GM21528 (cell line): ENCODE measurements around the gene CLDN6.
A peak's percentile ranks its signal among the peaks of the same experiment; 100 is the strongest.

Experiments
- ATAC-seq: cut with Tn5 transposase; IDR thresholded peaks from one replicate; pipeline ENCODE4 v1.9.1; 2021; ENCODE audit warnings: mild to moderate bottlenecking, moderate library complexity; ENCODE audit not compliant: unreplicated experiment, low FRiP score

Gene CLDN6

DNA sequence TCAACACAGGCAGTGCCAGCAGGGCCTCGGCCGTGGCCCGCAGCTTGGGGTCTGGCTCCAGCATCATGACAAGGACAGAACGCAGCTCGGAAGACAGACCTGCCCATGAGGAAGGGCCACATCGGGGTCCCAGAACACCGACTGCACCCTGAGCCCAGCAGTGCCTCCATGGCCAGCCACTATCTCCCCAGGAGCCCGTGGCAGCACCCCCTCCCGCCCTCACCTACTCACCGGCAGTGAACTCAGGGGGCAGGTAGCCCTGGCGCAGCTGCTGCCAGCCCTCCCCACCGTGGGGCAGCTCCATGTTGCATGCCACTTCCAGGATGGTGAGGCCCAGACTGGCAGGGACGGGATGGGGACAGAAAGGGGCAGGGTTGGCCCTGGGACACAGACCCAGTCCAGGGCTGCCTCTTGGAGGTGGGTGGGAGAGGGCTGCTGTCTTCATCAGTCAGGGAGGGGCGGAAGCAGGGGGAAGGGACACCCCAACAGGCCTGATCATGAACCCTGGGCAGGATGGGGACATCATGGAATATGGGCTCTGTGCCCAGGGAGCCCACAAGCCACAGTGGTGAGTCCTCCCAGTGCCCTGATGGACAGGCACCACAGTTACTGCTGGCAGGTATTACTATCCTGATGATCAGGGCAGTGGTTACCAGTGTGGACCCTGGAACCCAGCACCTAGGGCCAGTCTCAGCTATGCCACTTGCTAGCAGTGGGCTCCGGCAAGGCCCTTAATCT lies 43.5 kb downstream of the CLDN6 start:
- ATAC-seq: no peak

DNA sequence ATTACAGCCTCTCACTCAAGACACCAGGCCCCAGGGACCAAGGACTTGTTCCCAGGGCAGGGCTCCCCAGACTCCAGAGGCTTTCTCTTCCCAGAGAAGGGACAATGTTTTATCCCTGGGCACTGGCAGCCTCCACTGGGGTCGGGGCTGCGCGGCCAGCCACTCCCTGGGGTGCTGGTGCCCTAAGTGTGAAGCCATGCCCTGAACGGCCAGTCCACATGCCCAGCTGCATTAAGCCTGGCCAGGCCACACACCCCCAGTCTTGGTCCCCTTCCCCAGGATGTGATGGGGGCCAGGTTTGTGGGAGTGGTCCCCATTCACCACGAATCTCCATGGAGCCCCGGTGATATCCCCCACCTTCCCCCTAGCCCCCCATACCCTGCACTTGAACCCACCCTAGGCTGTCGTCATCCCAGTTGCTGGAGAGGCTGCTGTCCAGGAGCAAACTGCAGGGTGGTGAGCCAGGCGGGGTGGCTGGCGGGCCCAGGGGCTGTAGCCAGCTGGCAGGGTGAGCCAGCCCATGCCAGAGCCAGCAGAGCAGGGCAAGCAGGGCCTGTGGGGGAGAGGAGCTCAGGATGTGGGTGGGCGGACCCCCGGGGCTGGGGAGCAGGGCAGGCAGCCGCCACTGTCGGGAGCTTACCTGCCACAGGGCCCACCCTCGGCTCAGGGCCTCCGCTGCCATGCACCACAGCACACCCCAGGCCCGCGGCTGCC lies 44.2 kb downstream of the CLDN6 start:
- ATAC-seq: no peak

DNA sequence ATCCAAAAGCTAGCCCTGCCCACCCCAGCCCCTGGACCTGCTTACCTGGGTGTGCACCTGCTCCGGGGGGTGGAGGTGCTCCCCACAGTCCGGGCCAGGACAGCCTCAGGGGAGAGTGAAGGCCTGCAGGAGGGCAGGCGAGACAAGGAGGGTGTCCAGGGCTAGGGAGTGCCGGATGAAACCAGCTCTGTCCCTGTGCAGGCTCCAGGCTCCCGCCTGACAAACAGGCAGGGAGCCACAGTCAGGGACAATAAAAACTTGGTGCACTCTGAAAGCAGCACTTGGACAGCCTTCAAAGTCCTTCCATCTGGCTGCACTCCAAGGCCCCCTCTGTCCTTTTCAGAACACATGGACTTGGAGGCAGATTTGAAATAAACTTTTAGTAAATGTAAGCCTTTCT lies 44.9 kb downstream of the CLDN6 start:
- ATAC-seq: no peak

DNA sequence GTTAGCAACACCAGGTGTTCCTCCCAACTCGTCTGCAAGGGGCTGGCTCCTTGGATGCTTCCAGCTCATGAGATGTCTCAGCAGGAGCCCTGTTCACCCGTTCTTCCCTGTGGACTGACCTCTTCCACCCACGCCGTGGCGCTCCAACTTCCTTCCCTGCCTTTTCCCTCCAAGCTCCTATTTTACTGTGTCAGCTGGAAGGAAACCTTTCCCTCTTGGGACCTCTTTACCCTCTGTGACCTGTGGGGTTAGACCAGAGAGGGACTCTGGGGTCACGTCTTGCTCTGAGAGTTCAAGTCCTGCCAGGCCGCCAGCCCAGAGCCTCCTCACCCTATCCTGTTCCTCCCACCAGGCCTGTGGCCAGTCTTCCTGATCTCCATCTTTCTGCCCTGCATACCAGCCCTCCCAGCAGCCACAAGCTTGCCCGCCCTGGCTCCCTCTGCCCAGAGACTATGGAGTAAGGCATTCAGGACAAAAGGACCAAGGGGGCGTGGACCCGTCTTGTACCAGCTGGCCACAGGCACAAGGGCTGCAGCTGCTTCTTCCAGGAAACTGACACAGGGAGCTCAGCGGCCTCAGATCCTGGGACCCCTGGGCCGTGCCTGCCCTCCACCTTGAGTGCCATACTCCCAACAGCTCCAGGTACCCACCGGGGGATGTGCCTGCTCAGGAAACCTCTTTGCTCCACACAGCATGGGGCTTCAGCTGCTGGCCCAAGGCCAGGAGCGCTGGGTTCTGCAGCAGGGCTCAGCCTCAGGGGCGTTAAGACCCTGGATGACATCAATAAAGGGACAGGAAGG lies 45.8 kb downstream of the CLDN6 start:
- ATAC-seq: no peak

DNA sequence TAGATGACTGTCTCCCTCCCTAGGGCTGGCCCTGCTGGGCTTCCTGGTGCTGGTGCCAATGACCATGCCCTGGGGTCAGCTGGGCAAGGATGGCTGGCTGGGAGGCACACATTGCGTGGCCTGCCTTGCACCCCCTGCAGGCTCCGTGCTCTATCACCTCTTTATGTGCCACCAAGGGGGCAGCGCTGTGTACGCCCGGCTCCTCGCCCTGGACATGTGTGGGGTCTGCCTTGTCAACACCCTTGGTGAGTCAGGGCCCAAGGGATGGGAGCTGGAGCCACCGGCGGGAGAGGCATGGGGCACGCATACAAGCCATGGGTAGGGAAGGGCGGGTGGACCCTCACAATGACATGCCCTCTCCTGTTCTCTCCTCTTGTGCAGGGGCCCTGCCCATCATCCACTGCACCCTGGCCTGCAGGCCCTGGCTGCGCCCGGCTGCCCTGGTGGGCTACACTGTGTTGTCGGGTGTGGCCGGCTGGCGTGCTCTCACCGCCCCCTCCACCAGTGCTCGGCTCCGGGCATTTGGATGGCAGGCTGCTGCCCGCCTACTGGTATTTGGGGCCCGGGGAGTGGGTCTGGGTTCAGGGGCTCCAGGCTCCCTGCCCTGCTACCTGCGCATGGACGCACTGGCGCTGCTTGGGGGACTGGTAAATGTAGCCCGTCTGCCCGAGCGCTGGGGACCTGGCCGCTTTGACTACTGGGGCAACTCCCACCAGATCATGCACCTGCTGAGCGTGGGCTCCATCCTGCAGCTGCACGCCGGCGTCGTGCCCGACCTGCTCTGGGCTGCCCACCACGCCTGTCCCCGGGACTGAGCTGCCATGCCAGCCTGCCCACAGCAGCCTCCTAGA lies 46.6 kb downstream of the CLDN6 start:
- ATAC-seq: no peak

DNA sequence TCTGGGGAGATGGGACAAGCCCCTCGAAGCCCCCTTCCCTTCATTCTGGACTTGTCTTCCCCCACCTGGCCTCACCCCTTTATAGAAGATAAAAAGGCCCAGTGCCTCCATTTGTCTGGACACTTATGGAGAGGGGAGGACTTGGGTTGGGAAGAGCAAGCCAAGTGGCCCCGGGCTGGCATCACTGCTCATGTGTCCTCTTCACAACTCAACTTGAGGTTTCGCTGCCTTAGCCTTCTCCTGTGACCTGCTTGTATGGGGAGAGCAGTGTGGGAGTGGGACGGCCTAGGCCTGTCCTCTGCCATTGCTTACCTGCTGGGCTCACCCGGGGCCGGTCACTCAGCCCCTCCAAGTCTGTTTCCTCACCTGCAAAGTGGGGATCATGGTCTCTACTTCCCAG lies 47.4 kb downstream of the CLDN6 start:
- no peak for ATAC-seq

DNA sequence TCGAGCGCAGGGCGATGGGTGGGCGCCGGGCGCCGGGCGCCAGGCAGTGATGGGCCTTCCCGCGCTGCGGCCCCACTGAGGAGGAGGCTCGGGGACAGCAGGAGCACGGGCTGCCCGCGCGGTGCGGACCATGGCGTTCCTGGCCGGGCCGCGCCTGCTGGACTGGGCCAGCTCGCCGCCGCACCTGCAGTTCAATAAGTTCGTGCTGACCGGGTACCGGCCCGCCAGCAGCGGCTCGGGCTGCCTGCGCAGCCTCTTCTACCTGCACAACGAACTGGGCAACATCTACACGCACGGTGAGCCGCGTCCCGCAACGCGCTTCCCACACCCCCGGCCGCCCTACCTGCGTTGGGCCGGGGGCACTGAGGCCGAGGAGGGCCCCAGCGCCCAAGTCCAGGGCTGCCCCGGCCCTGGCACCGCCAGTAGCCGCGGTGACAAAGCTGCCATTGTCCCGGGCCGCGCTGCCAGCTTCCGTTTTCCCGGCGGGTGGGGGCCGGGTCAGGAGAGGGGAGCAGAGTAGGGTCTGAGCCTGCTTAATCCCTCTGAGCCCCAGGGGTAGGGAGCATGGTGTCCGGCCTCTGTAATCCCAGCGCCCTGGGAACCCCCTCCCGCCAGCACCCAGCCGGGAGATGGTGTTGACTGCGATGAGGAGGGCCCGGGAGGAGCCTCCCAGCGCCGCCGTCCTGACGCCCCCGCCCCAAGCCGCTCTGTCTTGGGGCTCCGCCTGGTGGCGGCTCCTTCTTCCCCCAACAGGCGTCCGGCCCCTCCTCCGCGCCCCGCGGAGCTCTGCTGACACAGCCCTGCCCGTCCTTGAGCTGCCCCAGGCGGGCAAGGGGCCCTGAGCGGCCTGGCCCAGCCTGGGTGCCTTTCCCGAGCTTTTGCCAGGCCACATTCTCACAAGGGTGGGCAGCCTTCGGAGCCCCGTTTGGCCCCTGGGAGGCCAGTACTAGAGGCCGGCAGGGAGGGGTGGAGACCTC lies 48.1 kb downstream of the CLDN6 start:
- peak; percentile 40 for ATAC-seq

DNA sequence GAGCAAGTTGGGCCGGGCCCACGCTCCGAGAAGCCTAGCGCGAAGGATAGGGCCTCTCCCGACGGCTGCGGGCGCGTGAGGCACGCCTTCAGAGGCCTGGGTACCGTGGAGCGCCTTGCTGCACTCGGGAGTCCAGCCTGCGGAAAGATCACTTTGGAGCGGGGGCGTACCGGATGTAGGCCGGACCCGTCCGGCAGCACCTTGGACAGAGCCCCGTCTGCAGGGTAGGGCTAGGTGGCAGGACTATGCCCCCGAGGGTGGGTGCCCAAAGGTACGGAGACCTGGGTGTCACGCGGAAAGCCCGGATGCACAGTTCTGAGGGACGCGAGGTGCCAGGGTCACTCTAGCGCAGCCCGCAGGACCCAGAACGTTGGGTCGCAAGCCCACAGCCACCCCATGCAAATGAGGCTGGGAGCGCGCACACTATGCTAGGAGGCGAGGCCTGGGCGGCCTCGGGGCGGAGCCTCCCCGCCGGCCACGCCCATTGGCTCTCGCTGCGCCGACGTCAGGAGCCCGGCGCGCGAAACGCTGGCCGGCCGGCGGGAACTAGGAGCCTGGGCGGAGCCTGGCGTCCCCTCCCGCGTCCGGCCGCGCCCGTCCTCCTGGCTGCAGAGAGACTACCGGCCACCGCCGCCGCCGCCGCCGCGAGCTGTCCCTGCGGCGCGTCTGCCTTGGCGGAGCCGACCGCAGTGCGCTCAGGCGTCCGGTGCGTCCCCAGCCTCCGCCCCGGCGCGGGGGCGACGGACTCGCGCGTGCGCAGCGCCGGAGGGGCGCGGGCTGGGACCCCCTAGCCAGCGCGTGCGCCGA lies 49.0 kb downstream of the CLDN6 start, which contains the start of gene PAQR4:
Gene PAQR4, plus strand, starts transcription at position 611 of the 807 bp plus-strand sequence. CDS start 327 bp downstream, outside the sequence.
- ATAC-seq: peak; percentile 68

DNA sequence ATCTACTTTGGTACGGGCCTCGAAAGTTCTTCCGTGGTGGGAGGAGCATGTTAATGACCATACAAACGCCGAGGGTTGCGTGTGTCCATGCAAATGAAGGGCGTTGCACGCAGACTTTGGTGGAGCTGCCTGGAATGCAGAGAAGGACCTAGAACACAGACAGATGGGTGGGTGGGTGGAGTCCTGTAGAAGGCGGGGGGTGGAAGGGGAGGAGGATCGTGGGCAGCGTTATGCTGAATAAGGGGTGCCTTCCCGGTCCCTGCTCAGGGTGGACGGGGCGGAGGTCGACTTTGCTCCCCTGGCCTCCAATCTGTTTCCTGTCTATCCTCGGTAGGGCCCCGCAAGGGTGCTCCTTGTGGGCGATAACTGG lies 49.6 kb downstream of the CLDN6 start:
- no peak for ATAC-seq

DNA sequence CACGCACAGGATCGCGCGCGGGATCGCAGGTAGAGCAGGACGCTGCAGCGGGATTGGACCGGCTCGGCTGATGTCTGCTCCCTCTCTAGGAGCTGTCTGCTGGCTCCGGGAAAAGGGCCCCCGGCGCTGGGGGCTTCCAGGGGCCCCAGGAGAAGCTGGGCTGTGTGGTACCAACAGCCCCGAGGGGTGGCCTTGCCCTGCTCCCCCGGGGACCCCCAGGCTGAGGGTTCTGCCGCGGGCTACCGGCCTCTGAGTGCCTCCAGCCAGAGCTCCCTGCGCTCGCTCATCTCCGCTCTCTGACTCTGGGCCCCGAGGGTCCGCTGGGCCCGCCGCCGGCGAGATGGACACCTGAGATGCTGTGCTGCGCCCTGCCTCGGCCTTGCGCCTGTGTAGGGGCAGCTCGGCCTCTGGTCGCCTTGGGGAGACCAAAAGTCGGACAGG lies 50.2 kb downstream of the CLDN6 start:
- ATAC-seq: no peak

DNA sequence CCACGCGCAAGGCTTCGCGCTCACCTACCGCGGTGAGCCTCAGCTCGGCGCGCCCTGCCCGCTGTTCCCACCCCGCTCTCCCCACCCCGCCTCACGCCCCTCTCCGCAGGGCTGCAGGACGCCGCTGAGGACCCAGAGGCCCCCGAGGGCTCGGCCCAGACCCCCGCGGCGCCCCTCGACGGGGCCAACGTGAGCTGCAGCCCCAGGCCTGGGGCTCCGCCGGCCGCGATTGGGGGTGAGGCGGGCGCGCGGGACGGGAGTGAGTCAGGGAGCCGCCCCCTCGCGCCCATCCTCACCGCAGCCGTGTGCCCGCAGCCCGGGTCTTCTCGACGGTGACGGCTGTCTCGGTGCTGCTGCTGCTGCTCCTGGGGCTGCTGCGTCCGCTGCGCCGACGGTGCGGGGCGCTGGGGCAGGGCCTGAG lies 50.8 kb downstream of the CLDN6 start:
- no peak for ATAC-seq

DNA sequence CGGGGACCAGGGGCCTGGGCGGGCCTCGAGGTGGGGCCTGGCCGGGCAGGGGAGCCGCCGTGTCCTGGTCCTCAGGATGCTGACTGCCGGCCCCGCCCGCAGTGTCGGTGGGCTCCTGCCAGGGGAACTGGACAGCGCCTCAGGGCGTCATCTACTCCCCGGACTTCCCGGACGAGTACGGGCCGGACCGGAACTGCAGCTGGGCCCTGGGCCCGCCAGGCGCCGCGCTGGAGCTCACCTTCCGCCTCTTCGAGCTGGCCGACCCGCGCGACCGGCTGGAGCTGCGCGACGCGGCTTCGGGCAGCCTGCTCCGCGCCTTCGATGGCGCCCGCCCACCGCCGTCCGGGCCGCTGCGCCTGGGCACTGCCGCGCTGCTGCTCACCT lies 51.2 kb downstream of the CLDN6 start:
- ATAC-seq: no peak

DNA sequence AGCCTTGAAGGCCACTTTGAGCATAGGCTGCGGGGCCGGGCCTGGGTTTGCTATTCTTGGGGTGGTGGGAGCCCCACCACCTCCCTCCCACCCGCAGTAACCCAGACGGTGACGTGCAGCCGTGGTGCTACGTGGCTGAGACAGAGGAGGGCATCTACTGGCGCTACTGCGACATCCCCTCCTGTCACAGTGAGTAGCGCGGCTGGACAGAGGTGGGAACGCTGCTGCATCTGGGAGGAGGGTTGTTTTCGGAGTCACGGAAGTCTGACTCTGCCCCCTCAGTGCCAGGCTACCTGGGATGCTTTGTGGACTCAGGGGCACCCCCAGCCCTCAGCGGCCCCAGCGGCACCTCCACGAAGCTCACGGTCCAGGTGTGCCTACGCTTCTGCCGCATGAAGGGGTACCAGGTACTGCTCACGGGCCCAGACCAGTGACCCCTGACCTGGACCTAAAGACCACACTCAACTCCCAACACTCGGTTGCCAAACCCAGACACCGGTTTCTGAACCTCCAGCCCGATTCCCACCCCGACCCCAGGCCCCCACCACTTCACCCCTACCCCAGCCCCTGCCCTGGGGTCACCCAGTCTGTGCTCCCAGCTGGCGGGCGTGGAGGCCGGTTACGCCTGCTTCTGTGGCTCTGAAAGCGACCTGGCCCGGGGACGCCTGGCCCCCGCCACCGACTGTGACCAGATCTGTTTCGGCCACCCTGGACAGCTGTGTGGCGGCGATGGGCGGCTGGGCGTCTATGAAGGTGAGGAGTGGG lies 51.8 kb downstream of the CLDN6 start:
- ATAC-seq: no peak
